Non-pigmented ciliary epithelial cell (primary cell): ENCODE measurements around the gene APBB2.
A peak's percentile ranks its signal among the peaks of the same experiment; 100 is the strongest.
"Not testable (repeated sequence)": the region's sequence is repeated elsewhere in the genome, so short reads cannot be mapped to it uniquely, and the experiment has no call there.

Source experiments
- DNase-seq: peaks from one replicate; pipeline ENCODE4 v3.0.0-alpha.2; 2010; ENCODE audit warnings: low read depth

APBB2 gene

GRCh38 chr4:41014158-41014557 is 200.2 kb downstream of the APBB2 start:
- no peak for DNase-seq

GRCh38 chr4:41013746-41014145 is 200.6 kb downstream of the APBB2 start:
- no peak for DNase-seq

DNA sequence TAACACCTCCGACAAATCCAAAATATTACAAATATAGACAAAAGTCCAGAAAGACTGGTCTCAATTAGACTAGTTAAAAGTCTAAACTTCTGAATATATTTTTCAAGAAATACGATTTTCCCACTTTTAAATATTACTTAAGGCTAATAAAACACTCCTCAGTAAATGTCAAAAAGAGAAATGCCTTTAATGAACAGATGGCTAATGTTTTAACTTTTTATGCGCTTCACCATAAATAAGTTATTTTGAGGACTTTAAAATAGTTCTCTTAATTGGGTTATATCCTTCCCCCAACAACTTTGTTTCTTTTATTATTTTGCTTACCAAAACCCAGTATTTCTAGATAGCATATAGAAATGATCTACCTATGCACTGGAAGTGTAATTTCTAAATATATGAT is 201.4 kb downstream of the APBB2 start:
- DNase-seq: no peak

DNA sequence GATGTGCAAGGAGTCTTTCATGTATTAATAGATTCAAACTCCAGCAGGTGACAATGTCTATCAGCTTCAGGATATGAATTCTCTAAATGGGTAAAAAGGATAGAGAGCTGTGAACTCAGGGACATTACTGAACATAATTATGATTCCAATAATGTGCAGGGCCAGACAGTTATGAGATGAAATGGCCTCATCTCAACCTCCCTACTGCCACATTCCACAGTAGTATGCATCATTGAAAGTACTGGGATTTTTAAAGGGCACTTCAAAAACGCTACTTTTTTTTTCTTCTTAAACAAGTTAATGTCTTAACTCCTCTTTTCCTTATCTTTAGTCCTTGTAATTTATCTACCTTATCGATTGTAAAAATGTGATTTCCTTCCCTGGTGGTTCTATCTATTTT is 202.0 kb downstream of the APBB2 start:
- no peak for DNase-seq

DNA sequence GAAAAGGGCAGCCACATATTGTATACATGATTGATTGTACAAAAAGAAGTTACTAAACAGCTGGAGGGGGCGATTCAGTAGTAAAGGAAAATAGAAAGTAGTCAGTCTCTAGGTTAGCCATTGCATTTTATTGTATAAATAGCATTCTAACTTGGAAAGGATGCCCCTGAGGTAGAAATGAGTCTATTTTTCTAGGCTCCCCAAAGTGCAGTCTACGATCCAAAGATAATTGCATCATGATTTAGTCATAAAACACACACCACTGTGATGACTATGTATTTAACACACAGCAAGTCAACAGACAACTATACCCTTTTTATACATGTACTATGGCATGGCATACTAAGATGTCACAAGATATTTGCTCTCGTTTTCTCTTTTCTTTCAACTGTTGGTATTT is 204.9 kb downstream of the APBB2 start:
- no peak for DNase-seq

DNA sequence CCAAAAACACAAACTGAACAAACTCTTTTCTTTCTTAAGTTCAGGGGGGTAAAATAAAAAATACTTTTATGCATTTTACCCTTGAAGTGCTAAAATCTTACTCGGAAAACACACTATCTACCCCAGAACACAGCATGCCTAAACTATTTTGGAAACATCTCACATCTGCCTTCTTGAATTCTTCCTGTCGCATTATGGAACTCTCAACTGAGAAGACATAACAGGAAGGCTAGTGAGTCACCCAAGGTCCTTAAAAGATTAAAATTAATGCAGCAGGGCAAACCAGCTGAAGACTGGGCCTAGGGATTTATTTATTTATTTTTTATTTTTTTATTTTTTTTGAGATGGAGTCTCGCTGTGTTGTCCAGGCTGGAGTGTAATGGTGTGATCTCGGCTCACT is 208.2 kb downstream of the APBB2 start:
- DNase-seq: no peak

DNA sequence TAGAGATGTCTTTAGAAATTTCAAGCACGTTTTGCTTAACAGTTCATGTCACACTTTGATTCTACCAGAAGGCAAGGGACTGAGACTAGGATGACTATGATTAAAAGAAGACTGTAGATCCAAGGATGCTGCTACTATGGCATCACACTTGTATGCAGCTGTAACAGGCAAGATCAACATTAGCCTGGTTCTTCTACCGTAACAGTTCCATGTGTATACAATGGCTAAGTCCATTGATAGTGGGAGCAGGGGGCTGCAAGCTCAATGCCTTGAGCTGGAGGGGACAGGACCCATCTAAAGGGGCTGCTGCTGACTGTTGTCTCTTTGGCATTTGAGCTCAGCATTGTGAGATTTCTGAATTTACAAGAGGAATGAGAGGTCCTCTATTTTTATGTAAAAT is 212.0 kb downstream of the APBB2 start:
- no peak for DNase-seq

DNA sequence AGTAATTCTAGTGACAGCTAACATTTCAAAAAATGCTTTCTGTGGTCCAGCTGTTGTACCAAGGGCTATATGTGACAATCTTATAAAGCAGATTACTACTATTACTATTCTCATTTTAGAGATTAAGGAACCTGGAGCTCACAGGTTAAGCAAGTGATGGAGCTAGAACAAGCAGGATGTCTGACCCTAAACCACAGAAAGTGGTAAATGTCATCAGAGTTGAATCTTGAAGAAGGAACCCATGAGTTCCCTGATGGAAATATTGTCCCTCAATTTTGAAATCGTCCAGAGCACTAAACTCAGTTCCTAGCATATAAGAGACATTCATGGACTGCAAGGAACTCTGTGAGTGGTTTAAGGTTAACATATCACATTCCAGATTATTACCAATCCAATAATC is 214.0 kb downstream of the APBB2 start:
- no peak for DNase-seq

GRCh38 chr4:40998675-40999358 is 215.5 kb downstream of the APBB2 start:
- no peak for DNase-seq

- DNase-seq: no peak
Observed at GRCh38 chr4:40995850-40996249, 218.5 kb downstream of the APBB2 start.

GRCh38 chr4:40994321-40994720 is 220.0 kb downstream of the APBB2 start:
- DNase-seq: not testable (repeated sequence)

- DNase-seq: not testable (repeated sequence)
Observed at GRCh38 chr4:40993296-40993693, 221.0 kb downstream of the APBB2 start.

DNA sequence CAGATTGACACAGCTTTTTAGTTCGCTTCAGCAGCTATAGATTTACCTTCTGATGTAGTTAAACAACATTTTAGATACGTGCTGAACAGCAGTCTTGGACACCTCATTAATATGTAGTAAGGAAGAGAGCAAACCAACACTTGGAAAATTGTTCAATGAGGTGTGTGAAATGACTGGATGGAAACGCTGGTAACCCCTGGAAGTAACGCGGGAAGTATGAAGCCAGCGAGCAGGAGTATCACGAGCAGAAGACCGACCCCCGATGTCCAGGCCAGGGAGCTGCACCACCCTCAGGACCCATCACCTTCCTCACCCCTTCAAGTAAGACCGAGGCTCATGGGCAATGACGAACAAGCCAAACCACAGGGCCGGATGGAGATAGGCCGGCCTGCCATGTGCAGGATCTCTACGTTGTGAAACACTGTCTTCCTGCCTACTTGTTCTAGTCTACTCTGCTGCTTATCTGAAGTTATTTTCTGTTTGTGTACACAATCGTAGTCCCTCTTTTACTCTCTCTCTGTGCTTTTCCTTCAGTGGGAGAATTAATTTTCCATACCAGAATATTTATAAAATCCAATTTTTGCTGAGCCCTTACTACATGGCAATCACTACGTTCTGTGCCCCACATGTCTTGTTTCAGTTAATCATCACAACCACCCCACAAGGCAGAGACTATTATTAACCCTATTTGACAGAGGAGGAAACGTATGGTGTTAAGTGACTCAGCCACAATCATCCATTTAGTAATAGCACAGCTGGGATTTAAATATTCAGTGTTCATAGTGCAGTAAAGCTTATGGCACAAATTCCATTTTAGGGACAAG is 221.7 kb downstream of the APBB2 start:
- peak; percentile 60 for DNase-seq

- DNase-seq: no peak
Observed at GRCh38 chr4:40991908-40992307, 222.4 kb downstream of the APBB2 start.

- no peak for DNase-seq
Observed at GRCh38 chr4:40990899-40991265, 223.5 kb downstream of the APBB2 start.

DNA sequence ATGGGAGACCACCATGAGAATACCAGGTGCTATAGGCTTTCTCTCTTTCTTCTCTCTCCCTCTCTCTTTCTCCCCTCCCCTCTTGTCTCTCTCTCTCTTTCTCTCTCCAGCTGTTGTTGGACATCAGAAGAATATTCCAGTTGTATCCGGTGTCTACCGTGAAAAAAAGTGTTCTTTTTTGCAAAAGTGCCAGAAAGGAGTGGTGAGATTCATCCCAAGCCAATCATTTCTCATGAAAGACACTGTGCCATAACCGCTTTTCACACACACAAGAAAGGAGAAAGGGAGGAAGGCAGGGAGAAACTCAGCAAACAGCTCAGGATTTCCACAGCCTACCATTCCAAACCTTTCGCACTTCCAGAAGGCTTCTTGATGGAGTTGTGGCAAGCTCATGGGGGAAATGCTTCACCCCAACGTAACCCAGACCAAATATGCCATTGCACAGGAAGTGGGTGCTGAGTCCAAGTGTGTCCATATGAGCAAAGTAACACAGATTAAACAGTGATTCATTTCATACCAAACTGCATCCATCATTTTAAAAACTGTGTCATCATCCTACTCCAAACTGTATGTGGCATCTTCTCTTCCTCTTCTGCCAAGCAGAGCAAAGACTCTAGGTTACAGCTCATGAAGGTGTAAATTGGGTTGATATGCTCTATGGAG is 224.0 kb downstream of the APBB2 start:
- peak; percentile 98 for DNase-seq

GRCh38 chr4:40987151-40987550 is 227.2 kb downstream of the APBB2 start:
- DNase-seq: no peak

GRCh38 chr4:40986375-40986774 is 228.0 kb downstream of the APBB2 start:
- no peak for DNase-seq

DNA sequence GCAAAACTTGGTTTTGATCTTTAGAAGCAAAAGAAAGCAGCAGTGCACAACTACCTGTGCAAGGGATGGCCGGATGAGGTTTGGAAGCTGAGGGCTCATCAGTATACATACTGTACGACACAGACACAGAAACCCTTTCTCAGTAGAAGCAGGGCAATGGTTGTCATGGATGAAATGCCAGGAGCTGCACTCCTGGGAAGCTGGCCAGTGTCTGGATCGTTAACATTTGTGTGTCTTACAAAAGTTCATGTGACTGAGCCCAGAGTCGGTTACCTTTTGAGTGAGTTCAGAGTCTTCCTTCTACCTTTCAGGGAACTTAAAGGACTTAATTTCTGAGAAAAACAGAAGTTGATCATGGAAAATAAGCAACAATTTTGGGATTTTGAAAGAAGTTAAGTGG is 230.3 kb downstream of the APBB2 start:
- DNase-seq: no peak

- no peak for DNase-seq
Observed at GRCh38 chr4:40980318-40980883, 233.9 kb downstream of the APBB2 start.

GRCh38 chr4:40978548-40978947 is 235.8 kb downstream of the APBB2 start:
- no peak for DNase-seq

GRCh38 chr4:40976343-40976742 is 238.0 kb downstream of the APBB2 start:
- no peak for DNase-seq

DNA sequence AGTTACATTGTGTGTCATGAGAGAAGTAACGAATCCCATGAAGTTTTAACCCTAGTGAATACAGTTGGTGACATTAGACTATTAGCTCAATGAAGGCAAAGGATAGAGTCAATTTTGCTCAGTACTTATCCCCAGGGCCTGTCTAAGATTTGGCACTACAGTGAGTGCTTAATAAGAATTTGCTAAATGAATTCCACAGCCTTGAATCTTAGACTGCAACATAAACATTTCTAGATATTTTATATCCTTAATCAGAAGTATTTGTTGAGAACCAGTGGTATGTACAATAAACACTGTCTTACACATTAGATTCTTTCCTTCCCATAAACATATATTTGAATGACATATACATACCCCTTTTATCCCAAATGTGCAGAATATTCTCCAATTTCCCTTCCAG is 241.6 kb downstream of the APBB2 start:
- no peak for DNase-seq
